A673 (cell line): Measurements from ENCODE around the gene DLG2.

ENCODE experiments used
- EZH2 ChIP-seq: fragments of 200-600 bp; sonication (generic); IDR thresholded peaks from 2 replicates; pipeline ENCODE4 v1.6.1; 2017; ENCODE audit warnings: borderline replicate concordance, low read depth, mild to moderate bottlenecking, mixed read lengths, antibody characterized with exemption, low read length; ENCODE audit not compliant: poor library complexity, severe bottlenecking
- TF ChIP-seq, protein P1 (sequence below): fragments of 300-800, 200-600 bp; sonication (generic); conservative IDR thresholded peaks from 2 replicates; pipeline ENCODE4 v1.5.1; 2017; ENCODE audit warnings: low read depth, mild to moderate bottlenecking, antibody characterized with exemption, low read length, moderate library complexity, mixed read lengths

DNA sequence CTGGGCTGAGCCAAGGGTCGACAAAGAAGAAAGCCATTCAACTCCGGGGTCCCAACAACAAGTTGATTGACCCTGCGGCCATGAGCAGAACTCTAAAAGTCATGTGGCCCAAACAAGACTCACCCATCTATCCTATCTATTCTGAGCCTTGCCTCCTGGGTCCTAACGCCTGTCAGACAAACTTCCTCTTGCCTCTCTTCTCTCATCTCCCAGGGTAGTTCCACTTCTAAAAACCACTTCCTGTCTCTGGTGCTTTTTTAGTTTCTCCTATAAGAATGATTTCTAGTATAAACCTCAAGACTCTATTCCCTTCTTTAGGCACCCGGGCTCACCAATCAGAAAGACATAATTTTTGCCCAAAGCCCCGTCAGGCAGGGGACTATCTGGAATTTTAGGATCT, 530.2 kb downstream of the DLG2 start:
- TF ChIP-seq, protein P1, sequence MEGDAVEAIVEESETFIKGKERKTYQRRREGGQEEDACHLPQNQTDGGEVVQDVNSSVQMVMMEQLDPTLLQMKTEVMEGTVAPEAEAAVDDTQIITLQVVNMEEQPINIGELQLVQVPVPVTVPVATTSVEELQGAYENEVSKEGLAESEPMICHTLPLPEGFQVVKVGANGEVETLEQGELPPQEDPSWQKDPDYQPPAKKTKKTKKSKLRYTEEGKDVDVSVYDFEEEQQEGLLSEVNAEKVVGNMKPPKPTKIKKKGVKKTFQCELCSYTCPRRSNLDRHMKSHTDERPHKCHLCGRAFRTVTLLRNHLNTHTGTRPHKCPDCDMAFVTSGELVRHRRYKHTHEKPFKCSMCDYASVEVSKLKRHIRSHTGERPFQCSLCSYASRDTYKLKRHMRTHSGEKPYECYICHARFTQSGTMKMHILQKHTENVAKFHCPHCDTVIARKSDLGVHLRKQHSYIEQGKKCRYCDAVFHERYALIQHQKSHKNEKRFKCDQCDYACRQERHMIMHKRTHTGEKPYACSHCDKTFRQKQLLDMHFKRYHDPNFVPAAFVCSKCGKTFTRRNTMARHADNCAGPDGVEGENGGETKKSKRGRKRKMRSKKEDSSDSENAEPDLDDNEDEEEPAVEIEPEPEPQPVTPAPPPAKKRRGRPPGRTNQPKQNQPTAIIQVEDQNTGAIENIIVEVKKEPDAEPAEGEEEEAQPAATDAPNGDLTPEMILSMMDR: no peak
- no peak for TF ChIP-seq EZH2
